NCI-H345 (cell line): ENCODE results near the gene GNAQ.

Experiments
- DNase-seq: peaks from one replicate; lab custom pipeline; 2025; lab: John Stamatoyannopoulos, UW

GNAQ gene

DNA sequence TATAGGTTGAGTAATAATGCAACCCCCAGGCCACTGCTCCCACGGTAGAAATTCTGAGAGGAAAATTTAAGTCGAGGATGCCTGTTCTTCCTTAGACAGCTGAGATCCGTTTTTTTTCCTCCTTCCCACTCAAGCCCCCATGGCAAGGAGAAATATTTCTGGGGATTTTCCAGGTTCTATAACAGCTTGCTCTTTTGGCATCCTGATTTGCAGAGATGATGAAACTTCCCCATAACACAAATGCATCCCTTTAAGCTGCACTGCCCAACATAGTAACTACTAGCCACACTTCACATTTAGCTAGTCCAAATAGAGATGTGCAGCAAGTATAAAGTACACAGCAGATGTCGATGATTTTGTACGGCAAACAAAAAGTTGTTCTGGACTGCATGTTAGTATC is 351.0 kb downstream of the GNAQ start:
- DNase-seq = no peak

DNA sequence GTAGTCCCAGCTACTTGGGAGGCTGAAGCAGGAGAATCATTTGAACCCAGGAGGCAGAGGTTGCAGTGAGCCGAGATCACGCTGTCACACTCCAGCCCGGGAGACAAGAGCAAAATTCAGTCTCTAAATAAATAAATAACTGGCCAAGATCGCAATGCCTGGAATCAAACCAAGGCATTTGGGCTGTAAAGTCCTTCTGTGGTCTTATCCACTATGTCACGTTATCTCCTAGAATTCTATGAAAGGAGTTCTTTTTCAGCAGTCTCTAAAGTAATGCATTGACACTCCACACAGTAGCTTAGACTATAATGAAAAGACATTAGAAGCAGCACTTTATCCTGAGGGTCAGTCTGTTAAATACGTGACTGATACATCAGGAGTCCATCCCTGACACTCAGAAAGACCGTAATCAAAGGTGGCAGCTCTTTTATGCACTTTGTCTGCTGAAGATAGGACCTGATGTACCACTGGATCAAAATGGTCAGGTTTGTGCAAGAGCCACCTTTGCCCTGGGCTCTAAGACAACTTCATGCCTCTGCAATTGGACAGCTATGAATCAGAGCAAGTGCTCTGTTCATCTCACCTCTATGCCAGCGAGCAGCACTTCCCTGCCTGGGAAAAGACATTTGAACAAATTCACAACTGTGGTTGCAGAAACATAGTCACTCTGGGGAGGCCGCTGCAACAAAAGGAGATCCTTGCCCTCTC is 351.8 kb downstream of the GNAQ start:
- no peak for DNase-seq

DNA sequence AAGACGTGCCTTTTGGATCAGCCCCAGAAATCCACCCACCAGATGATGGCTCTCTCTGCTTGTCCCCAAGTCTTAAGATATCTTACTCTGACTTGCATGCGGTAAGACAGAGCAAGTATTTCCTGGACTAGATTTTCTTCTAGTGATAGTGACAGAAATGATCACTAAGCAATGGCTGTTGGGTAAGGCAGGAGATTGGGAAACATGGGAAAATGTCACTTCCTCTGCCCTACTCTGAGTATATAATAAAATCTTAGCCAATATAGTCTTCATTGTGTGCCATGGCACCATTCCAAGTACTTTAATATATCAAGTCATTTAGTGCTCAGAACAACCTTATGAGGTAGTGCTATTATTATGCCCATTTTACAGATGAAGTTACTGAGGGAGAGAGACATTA is 352.5 kb downstream of the GNAQ start:
- no peak for DNase-seq

DNA sequence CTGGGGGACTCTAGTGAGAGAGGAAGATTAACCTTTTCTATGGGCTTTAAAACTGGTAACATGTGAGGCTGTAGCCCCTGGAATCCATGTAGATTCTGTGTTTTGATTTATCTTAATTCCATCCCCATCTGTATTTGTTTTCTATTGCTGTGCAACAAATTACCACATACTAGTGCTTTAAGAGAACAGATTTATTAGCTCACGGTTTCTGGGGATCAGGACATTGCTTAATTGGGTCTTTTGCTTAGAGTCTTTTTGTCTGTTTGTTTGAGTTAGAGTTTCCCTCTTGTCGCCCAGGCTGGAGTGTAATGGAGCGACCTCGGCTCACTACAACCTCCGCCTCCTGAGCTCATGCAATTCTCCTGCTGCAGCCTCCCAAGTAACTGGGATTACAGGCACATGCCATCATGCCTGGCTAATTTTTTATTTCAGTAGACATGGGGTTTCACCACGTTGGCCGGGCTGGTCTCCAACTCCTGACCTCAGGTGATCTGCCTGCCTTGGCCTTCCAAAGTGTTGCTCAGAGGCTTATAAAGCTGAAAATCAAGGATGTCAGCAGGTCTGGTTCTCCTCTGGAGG is 353.6 kb downstream of the GNAQ start:
- DNase-seq = no peak

DNA sequence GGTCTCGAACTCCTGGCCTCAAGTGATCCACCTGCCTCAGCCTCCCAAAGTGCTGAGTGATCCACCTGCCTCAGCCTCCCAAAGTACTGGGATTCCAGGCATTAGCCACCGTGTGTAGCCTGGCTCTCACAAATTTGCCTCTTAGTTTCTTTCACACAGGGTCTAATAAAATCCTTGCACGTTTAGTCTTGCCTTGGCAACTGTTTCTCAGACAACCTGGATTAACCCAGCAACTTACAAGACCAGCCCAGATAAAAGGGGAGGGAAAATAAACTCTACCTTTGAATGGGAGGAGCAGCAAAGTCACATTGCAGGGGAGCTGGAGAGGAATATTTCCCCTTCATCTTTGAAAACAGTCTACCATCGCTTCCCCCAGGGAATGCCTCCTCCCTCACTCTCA is 354.2 kb downstream of the GNAQ start:
- no peak for DNase-seq

DNA sequence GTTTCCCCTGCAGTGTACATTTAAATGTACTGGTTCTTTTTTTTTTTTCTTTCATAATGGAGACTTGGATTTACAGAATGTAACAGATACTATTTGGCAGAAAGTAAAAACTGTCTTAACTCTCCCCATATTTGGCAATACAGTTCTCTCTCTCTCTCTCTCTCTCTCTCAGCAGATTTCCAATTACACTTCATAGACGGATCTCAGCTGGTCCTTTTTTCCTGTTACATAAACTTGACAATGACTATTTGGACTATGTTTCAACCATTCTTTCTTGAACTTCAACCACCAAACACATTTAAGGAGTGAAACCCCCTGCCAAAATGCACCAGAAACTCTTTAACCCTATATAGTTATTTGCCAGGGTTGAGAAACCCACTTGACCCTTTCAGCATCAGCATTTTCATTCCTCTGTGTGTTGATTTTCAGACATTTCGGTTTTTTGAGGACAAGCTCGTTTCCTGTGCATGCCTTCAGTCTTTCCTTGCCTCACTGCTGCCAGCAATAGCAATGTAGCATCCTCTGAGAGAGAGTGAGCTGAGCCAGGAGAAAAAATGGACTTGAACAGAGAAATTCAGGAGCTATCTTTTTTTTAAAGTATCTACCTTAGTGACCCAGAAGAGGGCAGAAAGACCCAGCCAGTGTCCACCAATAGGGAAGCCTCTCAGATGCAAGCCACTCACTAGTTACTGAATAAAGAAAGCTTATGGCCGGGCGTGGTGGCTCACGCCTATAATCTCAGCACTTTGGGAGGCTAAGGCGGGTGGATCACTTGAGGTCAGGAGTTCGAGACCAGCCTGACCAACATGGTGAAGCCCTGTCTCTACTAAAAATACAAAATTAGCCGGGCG is 357.4 kb downstream of the GNAQ start:
- no peak for DNase-seq

DNA sequence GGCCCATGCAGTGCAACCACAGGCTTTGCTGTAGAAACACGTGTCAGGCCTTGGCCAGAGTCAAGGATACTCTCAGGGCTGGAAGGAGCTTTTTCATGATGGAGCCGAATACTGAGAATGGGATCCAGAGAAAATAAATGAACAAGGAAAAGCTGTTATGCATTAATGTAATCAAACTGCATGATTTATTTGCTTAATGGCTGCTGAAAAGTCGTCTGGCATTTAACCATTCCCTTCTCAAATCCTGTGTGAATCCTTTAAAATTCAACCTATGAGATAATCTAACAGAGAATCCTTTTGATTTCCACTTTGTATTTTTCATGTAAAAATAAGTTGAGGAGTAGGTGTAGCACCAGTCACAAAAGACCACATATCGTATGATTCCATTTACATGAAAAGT is 359.4 kb downstream of the GNAQ start:
- no peak for DNase-seq

DNA sequence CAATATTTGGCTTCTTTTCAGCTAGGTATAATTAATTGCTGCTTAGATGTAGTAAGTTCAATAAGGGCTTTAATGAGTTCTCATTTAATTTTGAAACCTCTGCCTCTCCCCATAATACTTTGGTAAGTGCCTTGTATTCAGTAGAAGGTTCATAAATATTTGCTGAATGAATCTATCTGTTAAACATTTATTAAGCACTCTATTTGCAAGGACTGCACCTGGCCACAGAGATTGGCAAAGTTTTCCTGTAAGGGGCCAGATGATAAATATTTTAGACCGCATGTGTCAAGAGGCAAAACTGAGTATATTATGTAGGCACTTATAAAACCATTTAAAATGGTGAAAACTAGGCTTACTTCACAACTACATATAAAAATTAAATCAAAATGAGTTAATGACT is 364.5 kb downstream of the GNAQ start:
- no peak for DNase-seq
